Panc1 (cell line): ENCODE data around the gene TMCO4.

Experiments used
- CTCF ChIP-seq: fragments of 450-650 bp; IDR thresholded peaks from 2 replicates; pipeline ENCODE4 v1.5.1; 2017; ENCODE audit warnings: mild to moderate bottlenecking
- POLR2AphosphoS5 ChIP-seq: IDR thresholded peaks from 2 replicates; pipeline ENCODE4 v1.6.1; 2012; ENCODE audit warnings: mild to moderate bottlenecking, low read depth, low read length, moderate library complexity

GRCh38 chr1:19835578-19835977 lies 35.9 kb upstream of the TMCO4 start:
- TF ChIP-seq CTCF: no peak
- no peak for TF ChIP-seq POLR2AphosphoS5
